C4-2B (cell line): ENCODE data around the gene NUFIP1.

Experiments used
- H3K27ac ChIP-seq: fragments of 450-650 bp; 2 replicates; pipeline ENCODE4 v1.5.1; 2017
- CTCF ChIP-seq: fragments of 450-650 bp; conservative IDR thresholded peaks from 2 replicates; pipeline ENCODE4 v1.5.1; 2017; ENCODE audit warnings: mild to moderate bottlenecking
- ZFX ChIP-seq: fragments of 450-650 bp; IDR thresholded peaks from 2 replicates; pipeline ENCODE4 v1.6.1; 2017

The NUFIP1 gene

DNA sequence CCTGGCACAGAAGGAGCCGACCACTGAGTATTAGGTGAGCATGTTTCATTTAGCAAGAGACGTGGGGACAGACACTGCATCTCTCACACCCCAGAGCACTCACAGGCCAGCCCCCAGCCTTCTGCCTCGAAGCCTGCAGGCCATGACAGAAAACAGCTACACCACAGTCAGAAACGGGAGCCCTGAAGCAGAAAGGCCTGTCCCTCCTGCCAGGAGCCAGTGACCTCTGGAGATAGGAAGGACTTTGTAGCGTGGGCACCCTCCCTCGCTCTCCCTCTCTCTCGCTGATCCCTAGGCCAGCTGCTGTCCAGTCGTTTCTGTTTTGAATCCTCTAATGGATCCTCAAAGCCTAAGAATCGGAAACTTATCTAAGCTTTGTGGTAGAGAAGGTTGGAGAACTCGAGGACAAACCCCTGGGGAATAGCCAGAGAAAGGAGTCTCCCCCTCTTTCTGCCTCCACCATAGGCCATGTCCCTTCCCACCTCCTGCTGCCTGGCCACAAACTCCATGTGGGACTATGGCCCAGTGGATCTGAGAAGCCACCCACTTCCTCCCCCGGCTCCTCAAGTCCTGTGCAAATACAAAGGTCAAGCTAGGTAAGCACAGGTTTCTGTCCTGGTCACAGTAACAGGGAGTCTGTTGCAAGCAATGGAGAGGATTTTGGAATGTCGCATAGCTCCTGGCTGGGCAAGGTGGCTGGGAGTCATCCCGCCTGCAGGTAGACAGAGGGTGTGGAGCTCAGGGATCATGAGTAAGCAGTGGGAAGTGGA is 95.1 kb downstream of the NUFIP1 start:
- H3K27ac ChIP-seq, result peak overlapping the region; percentile 20
- TF ChIP-seq CTCF, result no peak
- peak; percentile 9; the same call in 1 of the 2 replicates for TF ChIP-seq ZFX
